Right lobe of liver (tissue), 4 donors: ENCODE data around the gene GUCY2D.

Experiments
- CTCF ChIP-seq, 4 donors: fragments of 200-600 bp in 3 of 4; fragments of 450-650 bp in 1 of 4; IDR thresholded peaks; one replicate each; pipeline versions ENCODE4 v1.5.1 to v1.8.0; 2016 to 2022; ENCODE audit warnings: antibody characterized with exemption in 4 of 4, mild to moderate bottlenecking in 2 of 4
- POLR2A ChIP-seq: fragments of 450-650 bp; IDR thresholded peaks from one replicate; pipeline ENCODE4 v1.6.1; 2017; ENCODE audit warnings: antibody characterized with exemption, mild to moderate bottlenecking
- donor health status: DM: no; HTN: no; CAD: no.
- donor health status: DM: no; HTN: no; CAD: no.
- donor health status: DM: no; HTN: yes; CAD: no.

DNA sequence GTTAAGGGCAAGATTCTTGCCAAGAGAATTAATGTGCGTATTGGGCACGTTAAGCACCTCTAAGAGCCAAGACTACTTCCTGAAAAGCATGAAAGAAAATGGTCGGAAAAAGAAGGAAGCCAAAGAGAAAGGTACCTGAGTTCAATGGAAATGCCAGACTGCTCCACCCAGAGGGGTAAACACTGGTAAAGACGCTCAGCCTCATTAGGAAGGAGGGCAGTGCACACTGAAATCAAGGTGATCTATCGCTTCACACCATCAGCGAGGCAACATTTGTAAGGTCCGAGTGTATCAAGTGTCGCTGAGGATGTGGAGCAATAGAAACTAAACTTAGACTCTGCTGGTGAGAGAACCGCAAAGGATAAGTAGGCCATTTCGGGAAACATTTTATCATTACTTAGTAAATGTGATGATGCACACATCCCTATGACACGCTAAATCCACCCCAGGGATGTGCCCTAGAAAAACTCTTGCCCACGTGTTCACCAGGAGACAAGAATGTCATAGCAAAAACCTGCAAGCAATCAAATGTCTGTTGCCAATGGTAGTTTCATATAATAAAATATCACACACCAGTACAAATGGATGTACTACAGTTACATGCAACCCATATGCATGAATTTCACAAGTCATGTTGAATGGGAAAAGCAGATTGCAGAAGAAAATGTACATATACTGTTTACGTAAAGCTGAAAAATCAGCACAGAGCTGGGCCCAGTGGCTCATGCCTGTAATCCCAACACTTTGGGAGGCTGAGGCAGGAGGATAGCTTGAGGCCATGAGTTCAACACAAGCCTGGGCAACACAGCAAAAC is 46.8 kb upstream of the GUCY2D start:
- TF ChIP-seq CTCF (IDR thresholded peaks at IDR 0.05) (no peak), POLR2A (no peak)
